RWPE1 (cell line): ENCODE data around the gene SHCBP1L.

Experiments used
- CTCF ChIA-PET: fragments of 350-600 bp; sonication (Branson Sonifier 250); formaldehyde crosslinking; extraction: SDS; loops from one replicate; lab custom pipeline; 2021; lab: Yijun Ruan, JAX
- POLR2A ChIA-PET: fragments of 400-600 bp; formaldehyde crosslinking; extraction: SDS; loops from one replicate; lab custom pipeline; 2020; ENCODE audit warnings: antibody characterized with exemption; ENCODE audit not compliant: low non-redundant PET; lab: Yijun Ruan, JAX
- DNase-seq: peaks from one replicate; pipeline ENCODE4 v3.0.0; 2012; ENCODE audit warnings: low spot score
- H3K27ac ChIP-seq: fragments of 450-650 bp; 2 replicates; pipeline ENCODE4 v1.5.1; 2017
- CTCF ChIP-seq: fragments of 450-650 bp; conservative IDR thresholded peaks from 2 replicates; pipeline ENCODE4 v1.5.1; 2017; ENCODE audit warnings: low read depth, mild to moderate bottlenecking

SHCBP1L gene

GRCh38 chr1:182993746-182994145 is 40.8 kb upstream of the SHCBP1L start:
- no peak for DNase-seq
- no peak for TF ChIP-seq CTCF
- no peak overlapping the region for H3K27ac ChIP-seq
- ChIA-PET POLR2A (no interaction called here), CTCF (no interaction called here)

- TF ChIP-seq CTCF = no peak
- POLR2A ChIA-PET = no interaction called here
These were observed 37.6 kb upstream of the SHCBP1L start for GRCh38 chr1:182990413-182991144.

GRCh38 chr1:182985876-182986275 is 32.9 kb upstream of the SHCBP1L start:
- ChIA-PET CTCF (no interaction called here), POLR2A (no interaction called here)
- TF ChIP-seq CTCF = no peak
- H3K27ac ChIP-seq = no peak overlapping the region
- no peak for DNase-seq

More at GRCh38 chr1:182990413-182991144, 37.6 kb upstream of the SHCBP1L start:
- CTCF ChIA-PET = interaction anchor here (0.6 to 1.0 kb wide), 3 partner anchors 12 to 280 kb away, joined by 3 to 5 read pairs (median 4); no protein-coding TSS in a partner anchor
- peak; percentile 19 for DNase-seq
- H3K27ac ChIP-seq = no peak overlapping the region

GRCh38 chr1:182984621-182985020 is 31.7 kb upstream of the SHCBP1L start:
- DNase-seq = no peak
- CTCF ChIA-PET = interaction anchor here (0.6 kb wide), 2 partner anchors 83 to 175 kb away, joined by 3 to 4 read pairs; no protein-coding TSS in a partner anchor

GRCh38 chr1:182984138-182984537 is 31.2 kb upstream of the SHCBP1L start:
- DNase-seq = no peak
- no peak for TF ChIP-seq CTCF
- CTCF ChIA-PET = interaction anchor here (0.6 kb wide), 2 partner anchors 83 to 175 kb away, joined by 3 to 4 read pairs; no protein-coding TSS in a partner anchor
- H3K27ac ChIP-seq = no peak overlapping the region
- POLR2A ChIA-PET = no interaction called here

More at GRCh38 chr1:182984621-182985020, 31.7 kb upstream of the SHCBP1L start:
- POLR2A ChIA-PET = no interaction called here
- no peak overlapping the region for H3K27ac ChIP-seq
- no peak for TF ChIP-seq CTCF

- no peak overlapping the region for H3K27ac ChIP-seq
- TF ChIP-seq CTCF = no peak
- DNase-seq = no peak
- POLR2A ChIA-PET = no interaction called here
- CTCF ChIA-PET = interaction anchor here (0.6 to 0.7 kb wide), 2 partner anchors 12 to 28 kb away, joined by 3 to 5 read pairs; no protein-coding TSS in a partner anchor
These were observed 25.3 kb upstream of the SHCBP1L start for GRCh38 chr1:182978151-182978853.
